ENCODE results near the gene GPR148. TPM values are rescaled to one million over a fixed set of nuclear protein-coding genes. Genes with fewer than 3 reads are reported as not detected.

GPR148 gene
- total RNA-seq, 1 donor from 2014 or later = not detected

DNA sequence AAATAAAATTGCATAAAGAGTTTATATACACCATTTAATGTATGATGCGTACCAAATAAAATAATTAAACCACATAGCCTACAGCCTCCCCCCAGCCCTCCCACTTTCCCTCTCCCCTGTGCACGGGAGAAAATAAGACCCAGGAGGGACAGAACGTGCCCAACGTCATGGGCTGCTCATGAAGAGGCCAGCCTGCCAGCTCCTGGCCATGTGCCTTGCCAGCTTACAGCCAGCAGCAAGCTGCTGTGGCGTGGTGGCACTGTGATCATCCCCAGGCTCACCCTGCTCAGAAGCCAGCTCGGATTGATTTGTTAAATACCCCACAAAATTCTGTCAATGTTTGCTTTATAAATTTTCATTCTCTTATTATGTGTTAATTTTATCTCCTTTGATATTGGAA is 7.6 kb downstream of the GPR148 start:
- DNase-seq (ENCODE audit: low read depth) (no peak), FAIRE-seq (no peak)
- no peaks in the 10 kb centered on the region for H3K4me1 ChIP-seq (ENCODE audit: insufficient read depth, low read length)
- no peaks in the 10 kb centered on the region for H3K36me3 Mint-ChIP-seq (ENCODE audit: low read depth, unreplicated experiment)
- no peak overlapping the region for H3K4me2 ChIP-seq (ENCODE audit: low read length)
- no peaks in the 10 kb centered on the region for H4K20me1 ChIP-seq (ENCODE audit: insufficient read depth, low read length)
- H3K4me1 Mint-ChIP-seq (ENCODE audit: low read depth, unreplicated experiment) = no peaks in the 10 kb centered on the region
- peaks cover 13% of the 10 kb centered on the region for H3K27me3 Mint-ChIP-seq (ENCODE audit: low read depth, unreplicated experiment)
- H2AFZ ChIP-seq (ENCODE audit: low read depth, low read length) = no peak overlapping the region
- no peaks in the 10 kb centered on the region for H3K79me2 ChIP-seq (ENCODE audit: insufficient read depth, low read length)
- no peak overlapping the region for H3K4me3 ChIP-seq (ENCODE audit: insufficient read depth, low read depth, low read length)
- H3K9ac ChIP-seq (ENCODE audit: low read length) = no peak overlapping the region
- no peak overlapping the region for H3K4me3 Mint-ChIP-seq (ENCODE audit: unreplicated experiment)
- H3K27ac ChIP-seq (ENCODE audit: low read depth, low read length) = no peak overlapping the region
- H3K36me3 ChIP-seq (ENCODE audit: insufficient read depth, low read length) = no peaks in the 10 kb centered on the region
- no peaks in the 10 kb centered on the region for H3K9me3 ChIP-seq (ENCODE audit: insufficient read depth, low read depth, low read length)
- H3K27me3 ChIP-seq (ENCODE audit: insufficient read depth, low read length) = no peaks in the 10 kb centered on the region
- H3K27ac Mint-ChIP-seq (ENCODE audit: unreplicated experiment) = no peak overlapping the region
- TF ChIP-seq, protein P1, sequence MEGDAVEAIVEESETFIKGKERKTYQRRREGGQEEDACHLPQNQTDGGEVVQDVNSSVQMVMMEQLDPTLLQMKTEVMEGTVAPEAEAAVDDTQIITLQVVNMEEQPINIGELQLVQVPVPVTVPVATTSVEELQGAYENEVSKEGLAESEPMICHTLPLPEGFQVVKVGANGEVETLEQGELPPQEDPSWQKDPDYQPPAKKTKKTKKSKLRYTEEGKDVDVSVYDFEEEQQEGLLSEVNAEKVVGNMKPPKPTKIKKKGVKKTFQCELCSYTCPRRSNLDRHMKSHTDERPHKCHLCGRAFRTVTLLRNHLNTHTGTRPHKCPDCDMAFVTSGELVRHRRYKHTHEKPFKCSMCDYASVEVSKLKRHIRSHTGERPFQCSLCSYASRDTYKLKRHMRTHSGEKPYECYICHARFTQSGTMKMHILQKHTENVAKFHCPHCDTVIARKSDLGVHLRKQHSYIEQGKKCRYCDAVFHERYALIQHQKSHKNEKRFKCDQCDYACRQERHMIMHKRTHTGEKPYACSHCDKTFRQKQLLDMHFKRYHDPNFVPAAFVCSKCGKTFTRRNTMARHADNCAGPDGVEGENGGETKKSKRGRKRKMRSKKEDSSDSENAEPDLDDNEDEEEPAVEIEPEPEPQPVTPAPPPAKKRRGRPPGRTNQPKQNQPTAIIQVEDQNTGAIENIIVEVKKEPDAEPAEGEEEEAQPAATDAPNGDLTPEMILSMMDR (IDR thresholded peaks at IDR 0.05; ENCODE audit: insufficient read depth, low read depth, low read length) = no peak
- TF ChIP-seq EZH2 (IDR thresholded peaks at IDR 0.05; ENCODE audit: insufficient read depth, low read length) = no peak
- H3K9me3 Mint-ChIP-seq (ENCODE audit: unreplicated experiment) = peaks cover 1% of the 10 kb centered on the region

DNA sequence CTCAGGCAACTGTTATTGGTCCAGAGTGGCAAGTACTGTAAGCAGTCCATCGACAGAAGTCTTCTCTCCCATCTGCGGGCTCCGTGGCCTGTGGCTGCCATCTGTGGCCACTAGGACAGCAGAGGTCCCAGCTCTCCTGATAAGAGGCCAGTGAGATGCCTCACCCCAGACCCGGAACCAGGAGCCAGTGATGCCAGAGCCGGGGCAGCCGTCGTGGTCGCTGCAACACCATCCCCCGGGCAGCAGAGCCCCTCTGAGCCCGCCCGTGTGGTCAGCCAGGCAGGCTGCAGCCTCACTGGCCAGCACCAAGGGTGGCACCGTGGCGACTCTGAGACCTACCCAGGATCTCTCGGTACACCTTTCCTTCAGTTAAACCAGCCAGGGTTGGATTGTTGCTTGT is 8.7 kb downstream of the GPR148 start:
- Histone ChIP-seq H3K4me2 (ENCODE audit: low read length) (no peak overlapping the region), H3K9ac (ENCODE audit: low read length) (no peak overlapping the region), H2AFZ (ENCODE audit: low read depth, low read length) (no peak overlapping the region), H3K27ac (ENCODE audit: low read depth, low read length) (no peak overlapping the region), H3K79me2 (ENCODE audit: insufficient read depth, low read length) (no peaks in the 10 kb centered on the region), H3K9me3 (ENCODE audit: insufficient read depth, low read depth, low read length) (no peaks in the 10 kb centered on the region), H3K36me3 (ENCODE audit: insufficient read depth, low read length) (no peaks in the 10 kb centered on the region), H3K4me3 (ENCODE audit: insufficient read depth, low read depth, low read length) (no peak overlapping the region), H3K27me3 (ENCODE audit: insufficient read depth, low read length) (no peaks in the 10 kb centered on the region), H3K4me1 (ENCODE audit: insufficient read depth, low read length) (no peaks in the 10 kb centered on the region), H4K20me1 (ENCODE audit: insufficient read depth, low read length) (no peaks in the 10 kb centered on the region)
- Mint-ChIP-seq H3K27me3 (ENCODE audit: low read depth, unreplicated experiment) (peaks cover 13% of the 10 kb centered on the region), H3K27ac (ENCODE audit: unreplicated experiment) (no peak overlapping the region), H3K4me1 (ENCODE audit: low read depth, unreplicated experiment) (no peaks in the 10 kb centered on the region), H3K4me3 (ENCODE audit: unreplicated experiment) (no peak overlapping the region), H3K9me3 (ENCODE audit: unreplicated experiment) (peaks cover 1% of the 10 kb centered on the region), H3K36me3 (ENCODE audit: low read depth, unreplicated experiment) (no peaks in the 10 kb centered on the region)
- no peak for TF ChIP-seq EZH2 (IDR thresholded peaks at IDR 0.05; ENCODE audit: insufficient read depth, low read length)
- TF ChIP-seq, protein P1 (IDR thresholded peaks at IDR 0.05; ENCODE audit: insufficient read depth, low read depth, low read length) = no peak
- no peak for FAIRE-seq
- no peak for DNase-seq (ENCODE audit: low read depth)

DNA sequence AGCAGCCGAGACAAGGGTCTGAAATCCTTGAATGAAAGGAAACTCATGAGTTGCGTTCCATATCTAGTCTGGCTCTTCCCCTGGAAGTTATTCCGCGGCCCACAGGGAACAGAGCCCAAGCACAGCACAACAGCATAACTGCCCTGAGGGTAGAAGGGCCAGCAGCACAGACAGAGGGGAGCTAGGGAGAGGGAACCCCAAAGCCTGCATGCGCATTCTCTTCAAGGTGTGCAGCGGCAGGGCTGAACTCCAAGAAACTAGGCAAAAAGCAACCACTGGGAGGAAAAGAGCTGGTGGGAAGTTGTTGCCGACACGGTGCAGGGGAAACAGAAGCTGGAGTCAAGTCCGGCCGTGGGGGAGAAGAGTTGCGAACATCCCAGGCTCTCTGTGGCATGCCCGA is 11.8 kb downstream of the GPR148 start:
- Mint-ChIP-seq H3K27me3 (ENCODE audit: low read depth, unreplicated experiment) (peaks cover 15% of the 10 kb centered on the region), H3K36me3 (ENCODE audit: low read depth, unreplicated experiment) (no peaks in the 10 kb centered on the region), H3K27ac (ENCODE audit: unreplicated experiment) (no peak overlapping the region), H3K9me3 (ENCODE audit: unreplicated experiment) (no peaks in the 10 kb centered on the region), H3K4me1 (ENCODE audit: low read depth, unreplicated experiment) (no peaks in the 10 kb centered on the region), H3K4me3 (ENCODE audit: unreplicated experiment) (no peak overlapping the region)
- Histone ChIP-seq H3K27ac (ENCODE audit: low read depth, low read length) (no peak overlapping the region), H3K4me1 (ENCODE audit: insufficient read depth, low read length) (no peaks in the 10 kb centered on the region), H2AFZ (ENCODE audit: low read depth, low read length) (no peak overlapping the region), H3K27me3 (ENCODE audit: insufficient read depth, low read length) (no peaks in the 10 kb centered on the region), H4K20me1 (ENCODE audit: insufficient read depth, low read length) (no peaks in the 10 kb centered on the region), H3K79me2 (ENCODE audit: insufficient read depth, low read length) (no peaks in the 10 kb centered on the region), H3K9me3 (ENCODE audit: insufficient read depth, low read depth, low read length) (no peaks in the 10 kb centered on the region), H3K36me3 (ENCODE audit: insufficient read depth, low read length) (no peaks in the 10 kb centered on the region), H3K4me3 (ENCODE audit: insufficient read depth, low read depth, low read length) (no peak overlapping the region), H3K9ac (ENCODE audit: low read length) (no peak overlapping the region), H3K4me2 (ENCODE audit: low read length) (no peak overlapping the region)
- TF ChIP-seq, protein P1 (IDR thresholded peaks at IDR 0.05; ENCODE audit: insufficient read depth, low read depth, low read length) = no peak
- no peak for TF ChIP-seq EZH2 (IDR thresholded peaks at IDR 0.05; ENCODE audit: insufficient read depth, low read length)
- no peak for FAIRE-seq
- DNase-seq (ENCODE audit: low read depth) = no peak

All from astrocyte (in vitro differentiated cells and primary cell).